Stimulated activated CD4-positive, alpha-beta T cell treated with anti-CD3 and anti-CD28 coated beads, Interleukin-4, amount 100 ng/mL, for 1 hour (primary cell): ENCODE data around the gene CERS5.

Experiments
- DNase-seq: peaks from one replicate; pipeline ENCODE4 v3.0.0-alpha.2; 2020

CERS5 gene

GRCh38 chr12:50167049-50167828, at the start of gene CERS5:
TSS of gene CERS5 (minus strand) at chr12:50167369. CDS start at chr12:50167297, 72 bp downstream.
- peak; percentile 95 for DNase-seq

DNA sequence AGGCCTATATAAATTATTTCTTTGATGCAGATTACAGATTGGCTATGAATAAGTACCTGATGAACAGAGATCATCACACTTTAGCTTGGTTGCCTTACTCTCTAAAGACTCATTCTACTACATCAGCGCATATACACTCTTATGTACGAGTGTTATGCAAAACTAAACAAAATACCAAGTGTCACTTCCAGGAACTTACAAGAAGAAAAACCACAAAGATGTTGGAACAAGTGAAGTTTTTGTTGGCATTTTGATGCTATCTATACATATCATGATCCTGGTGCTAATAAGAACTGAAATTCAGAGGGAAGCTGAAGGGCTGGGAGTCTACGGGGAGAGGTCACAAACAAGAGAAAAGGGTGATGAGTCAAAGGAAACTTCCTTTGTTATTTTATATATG, 47.9 kb upstream of the CERS5 start:
- no peak for DNase-seq

- no peak for DNase-seq
Observed at GRCh38 chr12:50214018-50214417, 46.8 kb upstream of the CERS5 start.

DNA sequence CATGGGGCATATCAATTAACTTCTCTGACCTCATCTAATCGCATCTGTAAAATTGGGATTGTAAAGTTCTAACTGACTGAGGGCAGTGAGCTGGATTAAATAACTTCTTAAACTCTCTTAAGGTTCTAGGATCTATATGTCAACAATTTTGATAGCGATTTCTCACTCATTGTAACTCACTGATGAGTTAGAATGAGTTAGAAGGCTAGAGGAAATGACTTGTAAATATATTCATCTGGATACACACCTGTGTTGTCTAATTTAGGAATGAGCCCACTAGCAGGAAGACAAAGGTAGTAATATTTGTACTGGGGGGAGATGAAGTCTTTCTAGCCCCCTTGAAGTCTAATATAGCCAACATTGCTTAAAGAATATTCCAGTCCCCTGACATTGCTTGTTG, 46.3 kb upstream of the CERS5 start:
- no peak for DNase-seq

- DNase-seq, result no peak
Observed at GRCh38 chr12:50212071-50212467, 44.9 kb upstream of the CERS5 start.

DNA sequence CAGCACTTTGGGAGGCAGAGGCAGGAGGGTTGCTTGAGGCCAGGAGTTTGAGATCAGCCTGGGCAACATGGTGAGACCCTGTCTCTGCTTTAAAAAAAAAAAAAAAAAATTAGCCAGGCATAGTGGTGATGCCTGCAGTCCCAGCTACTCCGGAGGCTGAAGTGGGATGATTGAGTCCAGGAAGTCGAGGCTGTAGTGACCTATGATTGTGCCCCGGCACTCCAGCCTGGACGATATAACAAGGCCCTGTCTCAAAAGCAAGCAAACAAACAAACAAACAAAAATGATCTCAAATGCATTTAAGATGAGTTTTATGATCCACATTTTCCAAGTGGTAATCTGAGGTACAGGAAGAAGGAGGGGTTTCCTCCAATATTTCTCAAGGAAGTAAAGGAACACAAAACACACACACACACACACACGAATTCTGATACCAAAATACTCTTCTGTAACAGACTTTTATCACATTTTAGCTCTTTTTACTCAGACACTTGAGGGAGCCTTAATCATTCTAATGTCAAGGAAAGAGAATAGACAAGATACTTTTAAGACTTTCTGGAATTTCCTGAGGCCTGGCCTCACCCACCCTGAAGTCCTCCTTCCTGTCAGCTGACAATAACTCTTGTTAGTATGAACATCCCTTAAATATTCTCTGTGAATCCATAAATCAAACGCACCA, 44.4 kb upstream of the CERS5 start:
- no peak for DNase-seq

DNA sequence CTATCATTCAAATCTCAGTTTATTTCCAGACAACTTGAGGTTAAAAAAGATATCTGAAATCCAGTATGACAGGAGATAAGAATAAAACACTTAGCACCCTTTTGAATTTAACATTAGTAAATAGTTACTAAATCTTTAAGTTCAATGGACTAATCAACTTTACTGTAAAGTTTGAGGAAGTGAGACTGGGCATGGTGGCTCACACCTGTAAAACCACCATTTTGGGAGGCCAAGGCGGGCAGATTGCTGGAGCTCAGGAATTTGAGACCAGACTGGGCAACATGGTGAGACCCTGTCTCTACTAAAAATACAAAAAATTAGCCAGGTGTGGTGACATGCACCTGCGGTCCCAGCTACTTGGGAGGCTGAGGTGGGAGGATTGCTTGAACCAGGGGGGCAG, 40.3 kb upstream of the CERS5 start:
- no peak for DNase-seq

GRCh38 chr12:50205648-50206047, 38.5 kb upstream of the CERS5 start:
- DNase-seq, result no peak

- DNase-seq, result no peak
Observed at GRCh38 chr12:50203691-50204090, 36.5 kb upstream of the CERS5 start.

- no peak for DNase-seq
Observed at GRCh38 chr12:50201987-50202521, 34.9 kb upstream of the CERS5 start.

DNA sequence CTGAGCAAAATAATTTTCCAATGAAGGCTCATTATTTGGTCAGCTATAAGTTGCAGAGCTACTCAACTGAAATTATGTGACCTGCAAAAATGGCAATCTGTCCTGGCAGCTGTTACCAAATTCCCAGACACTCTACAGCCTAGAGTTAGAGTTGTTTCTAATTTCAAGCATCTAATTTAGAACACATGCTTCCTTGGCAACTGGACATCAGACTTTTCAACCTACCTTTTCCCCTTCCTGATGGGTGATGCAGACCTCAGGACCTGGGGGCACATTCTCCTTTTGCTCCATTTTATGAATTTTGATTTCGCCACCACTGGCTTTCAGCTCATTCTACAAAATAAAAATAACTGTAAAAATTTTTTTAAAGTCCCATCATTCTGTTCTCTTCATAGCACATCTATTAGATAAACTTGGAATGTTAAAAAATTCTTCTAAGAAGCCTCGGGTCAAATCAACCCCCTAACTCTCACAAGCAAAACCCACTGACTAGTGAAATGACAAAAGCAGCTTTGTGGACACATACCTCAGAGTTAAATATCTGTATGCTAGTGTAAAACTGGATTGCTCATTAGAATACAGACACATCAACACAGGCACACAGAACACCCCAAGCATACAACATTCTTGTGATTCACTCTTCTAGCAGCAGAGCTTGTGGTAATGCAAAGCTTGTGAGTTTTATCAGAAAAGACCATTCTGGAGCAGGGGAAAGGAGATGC, 33.5 kb upstream of the CERS5 start:
- no peak for DNase-seq

DNA sequence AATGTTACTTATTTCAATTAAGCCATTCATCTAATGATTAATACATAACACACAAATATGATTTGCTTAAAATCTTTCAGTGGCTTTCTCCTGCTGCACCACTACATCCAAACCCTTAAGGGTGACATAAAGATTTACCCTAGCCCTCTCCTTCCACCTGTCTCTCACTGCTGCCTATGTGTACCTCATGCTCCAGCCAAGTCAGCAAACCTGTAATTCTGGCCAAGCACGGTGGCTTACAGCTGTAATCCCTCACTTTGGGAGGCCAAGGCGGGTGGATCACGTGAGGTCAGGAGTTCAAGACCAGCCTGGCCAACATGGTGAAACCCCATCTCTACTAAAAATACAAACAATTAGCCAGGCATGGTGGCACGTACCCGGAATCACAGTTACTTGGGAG, 31.7 kb upstream of the CERS5 start:
- no peak for DNase-seq

DNA sequence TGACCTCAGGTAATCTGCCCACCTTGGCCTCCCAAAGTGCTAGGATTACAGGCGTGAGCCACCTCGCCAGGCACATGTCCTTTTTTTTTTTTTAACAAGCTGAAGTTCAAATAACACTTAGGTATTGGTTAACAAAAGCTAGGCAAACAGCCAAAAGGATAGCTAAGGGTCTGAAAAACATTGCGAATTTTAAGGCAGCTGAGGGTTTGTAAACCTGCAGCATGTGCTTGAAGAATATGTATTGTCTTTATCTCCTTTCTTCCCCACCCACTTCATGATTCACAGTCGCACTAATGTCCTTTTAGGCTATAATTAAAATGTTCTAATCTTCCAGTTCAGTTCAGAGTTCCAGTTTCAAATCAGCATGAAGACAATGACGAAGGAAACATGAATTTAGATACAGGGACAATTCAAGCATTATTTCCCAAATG, 30.1 kb upstream of the CERS5 start:
- DNase-seq, result no peak

- no peak for DNase-seq
Observed at GRCh38 chr12:50196537-50196936, 29.4 kb upstream of the CERS5 start.

GRCh38 chr12:50195832-50196231, 28.7 kb upstream of the CERS5 start:
- DNase-seq, result no peak

- no peak for DNase-seq
Observed at GRCh38 chr12:50192908-50193307, 25.7 kb upstream of the CERS5 start.

DNA sequence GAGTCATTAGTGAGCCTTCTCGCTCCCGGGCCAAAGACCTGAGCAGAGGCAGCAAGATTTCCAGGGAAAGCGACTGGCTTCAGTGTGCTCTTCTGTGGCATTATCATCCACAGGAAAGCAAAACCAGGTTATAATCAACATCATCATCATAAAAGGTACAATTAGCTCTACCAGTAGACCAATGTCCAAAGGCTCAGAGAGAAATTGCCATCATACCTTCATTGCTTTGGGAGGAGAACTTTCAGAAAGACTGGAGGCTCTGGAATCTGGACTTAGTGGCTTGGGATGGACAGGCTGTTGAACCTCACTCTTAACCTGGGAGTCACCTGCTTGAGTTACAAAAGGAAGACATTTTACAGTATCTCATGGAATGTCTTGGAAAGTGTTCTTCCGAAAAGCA, 25.1 kb upstream of the CERS5 start:
- no peak for DNase-seq

- DNase-seq, result no peak
Observed at GRCh38 chr12:50190859-50191258, 23.7 kb upstream of the CERS5 start.

DNA sequence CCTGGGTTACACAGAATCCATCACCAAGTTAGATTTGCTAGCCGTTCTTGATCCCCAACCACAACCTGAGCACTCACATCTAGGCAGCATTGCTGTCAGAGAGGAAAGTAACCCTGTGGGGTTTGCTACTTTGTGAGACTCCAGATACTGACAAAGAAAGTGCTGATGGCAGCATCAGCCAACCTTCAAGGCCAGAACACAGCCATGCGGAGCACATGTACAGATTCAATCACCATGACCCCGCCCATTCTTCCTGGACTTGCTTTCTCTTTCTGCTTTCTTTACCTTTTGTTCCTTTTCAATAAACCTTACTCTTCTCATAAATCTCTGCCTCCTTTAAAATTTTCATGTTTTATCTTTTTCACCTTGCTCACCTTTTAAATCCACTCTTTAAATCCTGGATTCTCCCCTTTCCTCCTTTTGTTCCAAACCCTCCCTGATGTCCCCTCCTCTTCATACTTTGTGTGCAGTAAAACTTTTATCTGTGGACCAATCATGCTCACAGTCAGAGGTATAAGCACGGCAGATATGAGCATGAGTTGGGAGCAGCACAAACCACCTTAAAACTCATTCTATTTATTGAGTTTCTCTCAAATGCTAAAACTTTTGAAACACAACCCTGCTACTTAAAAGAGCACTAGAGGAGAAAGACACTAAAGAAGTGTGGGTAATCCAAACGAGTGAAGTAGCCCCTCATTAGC, 21.9 kb upstream of the CERS5 start:
- peak; percentile 20 for DNase-seq

DNA sequence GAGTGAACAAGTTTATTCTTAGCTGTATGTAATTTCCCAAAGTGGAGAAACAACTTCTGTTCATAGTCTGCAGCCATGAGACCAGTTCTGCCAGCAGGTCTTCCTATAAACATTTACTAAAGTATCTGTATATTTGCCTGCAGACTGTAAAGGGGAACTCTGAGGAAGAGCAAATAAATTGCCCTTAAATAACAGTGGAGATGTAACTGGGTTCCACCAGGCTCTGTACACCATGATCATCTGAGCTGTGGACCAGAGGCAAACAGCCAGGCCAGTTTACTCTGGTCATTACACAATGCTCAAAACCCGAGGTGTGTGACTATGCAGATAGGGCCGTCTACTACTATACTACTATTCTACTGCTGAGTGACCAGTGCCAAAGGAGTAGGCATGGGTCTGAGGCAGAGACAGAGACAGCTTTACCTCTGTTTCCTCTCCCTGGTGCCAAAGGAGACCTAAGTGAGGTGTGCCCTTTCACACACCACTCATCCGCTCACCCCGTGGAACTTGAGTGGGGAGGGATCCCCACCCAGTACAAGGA, 21.1 kb upstream of the CERS5 start:
- DNase-seq, result no peak

DNA sequence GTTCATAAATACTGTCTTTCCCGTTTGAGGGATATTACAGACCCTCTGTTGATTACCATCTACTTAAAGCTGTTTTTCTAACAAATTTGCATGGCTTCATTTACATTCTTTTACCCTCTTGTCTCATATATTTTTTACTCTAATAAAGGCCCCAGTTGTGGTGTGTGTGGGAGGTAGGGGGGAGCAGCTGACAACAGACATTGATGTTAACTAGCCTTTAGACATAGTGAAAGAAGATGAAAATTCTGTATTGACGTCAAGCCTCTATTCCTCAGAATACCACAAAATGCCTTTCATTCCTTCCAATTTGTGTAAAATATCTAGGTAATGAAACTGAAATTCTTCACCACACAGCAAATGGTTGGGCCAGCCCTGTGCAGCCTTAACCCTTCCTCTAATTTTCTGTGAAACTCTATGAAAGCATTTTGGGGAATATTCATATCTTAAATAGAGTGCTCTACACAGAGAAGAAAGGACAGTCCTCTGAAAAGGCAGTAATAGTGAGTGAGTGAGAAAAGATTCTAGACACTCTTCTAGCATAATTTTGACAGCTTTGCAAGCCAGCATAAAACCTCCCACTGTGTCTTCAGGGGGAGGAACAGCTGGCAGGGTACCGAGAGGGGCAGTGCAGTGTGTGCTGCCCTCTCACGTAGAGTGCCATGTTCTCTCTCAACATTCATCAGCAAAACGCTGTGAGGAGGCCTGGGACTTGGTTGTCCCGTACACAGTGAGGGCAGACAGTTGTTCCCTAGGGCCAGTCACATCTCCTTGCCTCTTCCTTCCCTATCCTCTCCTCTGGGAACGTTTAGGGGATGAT, 20.1 kb upstream of the CERS5 start:
- peak; percentile 12 for DNase-seq

GRCh38 chr12:50186681-50187080, 19.5 kb upstream of the CERS5 start:
- DNase-seq, result no peak
